ENCODE measurements around the gene MAGEB6B.
"Not testable (repeated sequence)": the region's sequence is repeated elsewhere in the genome, so short reads cannot be mapped to it uniquely, and the experiment has no call there.

MAGEB6B gene, protein sequence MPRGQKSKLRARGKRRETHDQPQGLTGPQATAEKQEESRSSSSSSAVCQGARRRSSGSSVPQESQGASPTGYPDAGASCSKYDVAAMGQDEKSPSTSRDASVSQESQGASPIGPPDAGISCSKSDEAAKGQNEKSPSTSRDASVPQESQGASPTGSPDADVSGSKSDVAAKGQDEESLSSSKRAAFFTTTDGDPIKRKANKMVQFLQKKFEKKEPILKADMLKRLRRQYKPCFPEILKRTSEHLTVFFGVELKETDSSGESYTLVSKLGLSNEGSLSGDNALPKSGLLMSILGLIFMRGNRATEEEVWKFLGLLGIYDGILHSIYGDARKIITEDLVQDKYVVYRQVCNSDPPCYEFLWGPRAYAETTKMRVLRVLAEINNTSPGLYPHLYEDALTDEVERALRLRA

DNA sequence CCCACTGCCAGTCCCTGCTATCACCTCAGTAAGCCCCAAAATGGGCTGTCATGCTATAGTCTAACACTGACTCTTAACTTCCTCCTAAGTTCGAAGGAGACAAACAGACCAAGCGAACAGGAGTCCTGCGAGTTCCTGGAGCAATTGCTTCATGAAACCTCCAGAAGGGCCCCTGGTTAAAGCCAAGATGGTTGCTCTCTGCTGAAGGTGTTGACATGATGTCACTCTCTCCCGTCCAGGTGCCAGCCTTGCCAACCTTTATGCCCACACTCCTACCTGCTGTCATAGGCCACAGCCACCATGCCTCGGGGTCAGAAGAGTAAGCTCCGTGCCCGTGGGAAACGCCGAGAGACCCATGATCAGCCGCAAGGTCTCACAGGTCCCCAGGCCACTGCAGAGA, at the start of gene MAGEB6B:
TSS of gene MAGEB6B (plus strand) at position 301 of the 400 bp plus-strand sequence. CDS start at position 301, 0 bp downstream.
- no peak for DNase-seq (ENCODE audit: low spot score)

DNA sequence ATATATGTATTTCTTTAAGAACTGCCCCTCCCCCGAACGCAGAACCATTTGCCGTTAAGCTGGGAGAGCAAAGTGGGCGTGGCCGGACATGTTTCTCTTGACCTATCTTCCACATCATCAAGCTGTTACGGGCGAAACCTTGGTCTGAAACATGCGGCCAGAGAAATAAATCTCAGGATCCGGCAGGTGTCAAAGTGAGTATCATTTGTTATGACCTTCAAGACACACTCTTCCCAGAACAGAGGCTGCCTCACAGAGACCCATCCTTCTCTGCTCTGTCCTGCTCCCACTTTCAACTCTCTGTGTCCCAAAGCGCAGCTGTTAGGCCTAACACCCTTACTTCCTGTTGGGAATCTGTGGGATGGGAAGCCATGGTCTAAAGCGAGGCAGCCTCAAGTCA, 22.1 kb upstream of the MAGEB6B start, which contains the start of gene MAGEB18:
TSS of gene MAGEB18 (plus strand) at position 70 of the 400 bp plus-strand sequence. CDS start 643 bp downstream, outside the sequence.
- DNase-seq (ENCODE audit: low spot score): no peak

- no peak for DNase-seq (ENCODE audit: low spot score)
These were observed 14.4 kb upstream of the MAGEB6B start for GRCh38 chrX:26146024-26146423.

GRCh38 chrX:26192204-26192603, 31.8 kb downstream of the MAGEB6B start, which contains the start of gene MAGEB6:
Gene MAGEB6, plus strand, starts transcription at chrX:26192440. Its CDS starts 1,407 bp downstream, at chrX:26193847.
- DNase-seq (ENCODE audit: low spot score): no peak

- no peak for DNase-seq (ENCODE audit: low spot score)
These were observed 43.2 kb downstream of the MAGEB6B start for GRCh38 chrX:26203561-26203960.

GRCh38 chrX:26204717-26205116, 44.3 kb downstream of the MAGEB6B start:
- not testable (repeated sequence) for DNase-seq (ENCODE audit: low spot score)

DNA sequence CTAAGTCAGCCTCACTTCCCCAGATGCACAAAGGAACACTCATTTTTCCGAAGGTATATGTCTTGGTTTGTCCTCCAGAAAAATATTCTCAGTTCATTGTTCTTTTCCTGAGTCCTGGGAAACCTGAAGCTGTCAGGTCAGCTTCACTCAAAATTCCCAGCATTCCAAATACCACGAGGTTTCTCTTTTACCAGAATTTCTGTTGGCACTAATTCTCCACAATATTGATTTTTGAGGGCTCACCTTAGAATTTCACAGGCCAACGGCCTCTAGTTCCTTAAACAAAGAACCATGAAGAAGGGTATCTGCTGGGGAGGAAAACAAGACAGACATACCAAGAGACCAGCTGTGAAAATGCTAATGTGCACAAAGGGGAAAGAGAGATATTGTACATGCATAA, 47.6 kb downstream of the MAGEB6B start:
- no peak for DNase-seq (ENCODE audit: low spot score)

All from LoVo (cell line).